GM18870 (cell line): ENCODE data around the gene TOP2B.

Source experiments
- ATAC-seq: cut with Tn5 transposase; IDR thresholded peaks from one replicate; pipeline ENCODE4 v1.9.1; 2021; ENCODE audit warnings: moderate library complexity; ENCODE audit not compliant: unreplicated experiment

Gene TOP2B, protein sequence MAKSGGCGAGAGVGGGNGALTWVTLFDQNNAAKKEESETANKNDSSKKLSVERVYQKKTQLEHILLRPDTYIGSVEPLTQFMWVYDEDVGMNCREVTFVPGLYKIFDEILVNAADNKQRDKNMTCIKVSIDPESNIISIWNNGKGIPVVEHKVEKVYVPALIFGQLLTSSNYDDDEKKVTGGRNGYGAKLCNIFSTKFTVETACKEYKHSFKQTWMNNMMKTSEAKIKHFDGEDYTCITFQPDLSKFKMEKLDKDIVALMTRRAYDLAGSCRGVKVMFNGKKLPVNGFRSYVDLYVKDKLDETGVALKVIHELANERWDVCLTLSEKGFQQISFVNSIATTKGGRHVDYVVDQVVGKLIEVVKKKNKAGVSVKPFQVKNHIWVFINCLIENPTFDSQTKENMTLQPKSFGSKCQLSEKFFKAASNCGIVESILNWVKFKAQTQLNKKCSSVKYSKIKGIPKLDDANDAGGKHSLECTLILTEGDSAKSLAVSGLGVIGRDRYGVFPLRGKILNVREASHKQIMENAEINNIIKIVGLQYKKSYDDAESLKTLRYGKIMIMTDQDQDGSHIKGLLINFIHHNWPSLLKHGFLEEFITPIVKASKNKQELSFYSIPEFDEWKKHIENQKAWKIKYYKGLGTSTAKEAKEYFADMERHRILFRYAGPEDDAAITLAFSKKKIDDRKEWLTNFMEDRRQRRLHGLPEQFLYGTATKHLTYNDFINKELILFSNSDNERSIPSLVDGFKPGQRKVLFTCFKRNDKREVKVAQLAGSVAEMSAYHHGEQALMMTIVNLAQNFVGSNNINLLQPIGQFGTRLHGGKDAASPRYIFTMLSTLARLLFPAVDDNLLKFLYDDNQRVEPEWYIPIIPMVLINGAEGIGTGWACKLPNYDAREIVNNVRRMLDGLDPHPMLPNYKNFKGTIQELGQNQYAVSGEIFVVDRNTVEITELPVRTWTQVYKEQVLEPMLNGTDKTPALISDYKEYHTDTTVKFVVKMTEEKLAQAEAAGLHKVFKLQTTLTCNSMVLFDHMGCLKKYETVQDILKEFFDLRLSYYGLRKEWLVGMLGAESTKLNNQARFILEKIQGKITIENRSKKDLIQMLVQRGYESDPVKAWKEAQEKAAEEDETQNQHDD (N-terminal part only)

DNA sequence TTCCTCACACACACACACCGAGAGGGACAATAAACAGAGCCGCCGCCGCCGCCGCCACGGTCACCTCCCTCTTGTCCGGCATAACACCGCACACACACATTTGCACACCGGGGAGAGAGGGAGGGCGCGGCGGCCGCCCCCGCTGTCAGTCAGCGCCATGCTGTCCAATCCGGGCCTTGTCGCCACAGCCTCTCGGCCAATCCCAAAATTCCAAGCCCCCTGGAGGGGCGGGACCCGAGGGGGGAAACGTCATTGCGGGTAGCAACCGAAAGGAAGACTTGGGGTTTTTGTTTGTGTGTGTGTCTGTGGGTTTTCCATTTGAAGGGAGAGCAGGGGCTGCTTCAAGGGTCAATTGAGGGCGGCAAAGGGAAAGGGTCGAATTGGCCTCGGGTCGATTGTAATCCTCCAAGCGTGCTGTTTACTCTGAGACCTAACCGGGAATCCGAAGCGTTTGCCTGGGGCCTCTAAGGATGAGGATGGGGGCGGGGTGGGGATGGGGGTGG, at the start of gene TOP2B:
Gene TOP2B, minus strand, starts transcription at position 96 of the 503 bp plus-strand sequence. CDS start 610 bp downstream, outside the sequence.
- peak; percentile 91 for ATAC-seq

DNA sequence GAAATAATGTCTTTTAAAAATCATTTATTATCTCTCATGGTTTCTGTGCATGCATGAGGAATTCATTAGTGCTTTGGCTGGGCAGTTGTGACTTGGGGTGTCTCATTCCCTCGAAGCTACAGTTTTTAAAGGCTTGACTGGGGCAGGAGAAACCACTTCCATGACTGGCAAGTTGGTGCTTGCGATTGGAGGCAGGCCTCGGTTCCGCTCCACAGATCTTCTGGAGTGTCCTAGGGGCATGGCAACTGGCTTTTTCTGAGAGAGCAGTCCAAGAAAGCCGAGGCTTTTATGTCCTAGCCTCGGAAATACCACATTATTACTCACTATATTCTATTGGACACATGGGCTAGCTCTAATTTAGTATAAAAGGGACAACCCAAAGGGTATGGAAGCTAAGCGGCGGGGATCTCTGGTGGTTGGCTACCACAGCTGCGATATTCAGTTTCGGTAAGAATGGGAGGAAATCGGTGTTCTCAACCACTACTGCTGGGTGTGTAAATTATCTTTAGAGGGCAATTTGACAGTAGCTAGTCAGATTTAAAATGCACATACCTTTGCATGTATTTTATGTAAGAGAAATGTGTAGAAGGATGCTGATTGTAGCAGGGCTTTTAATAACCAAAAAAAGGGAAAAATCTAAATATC, 48.8 kb upstream of the TOP2B start:
- no peak for ATAC-seq

DNA sequence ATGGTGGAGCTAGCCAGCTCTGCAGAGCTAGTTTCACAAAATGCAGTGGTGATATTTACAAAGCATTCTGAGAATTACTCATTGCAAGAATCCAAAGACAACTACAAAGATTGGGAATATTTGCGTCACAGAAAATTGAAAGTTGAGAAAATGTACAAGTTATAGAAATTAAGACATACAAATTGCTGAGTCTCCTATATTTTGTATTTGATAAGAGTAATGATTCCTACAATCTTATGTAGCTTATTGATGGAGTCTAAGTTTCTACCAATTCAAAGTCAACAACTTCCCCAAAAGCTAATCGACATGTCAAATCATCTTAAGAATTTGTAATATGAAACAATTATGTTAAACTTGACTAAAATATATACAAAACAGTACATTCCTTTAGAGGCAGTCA, 46.4 kb upstream of the TOP2B start:
- ATAC-seq = no peak

DNA sequence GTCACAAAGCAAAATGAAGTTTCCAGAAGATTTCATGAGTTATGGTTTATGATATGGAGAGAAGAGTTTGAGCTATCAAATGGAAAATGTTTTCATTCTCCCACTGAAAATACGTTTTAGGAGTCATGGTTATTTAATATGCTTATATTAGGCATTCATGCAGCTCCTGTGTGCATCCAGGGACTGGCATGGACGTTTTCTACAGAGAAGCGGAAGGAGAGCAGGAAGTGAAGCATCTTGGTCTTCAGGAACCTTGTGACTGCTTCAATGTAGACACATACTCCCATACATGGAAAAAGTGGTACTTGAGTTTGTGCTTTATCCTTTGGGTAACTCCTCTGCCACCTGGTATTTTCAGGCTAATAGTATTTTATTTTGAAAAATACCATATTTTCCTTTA, 43.3 kb upstream of the TOP2B start:
- ATAC-seq = no peak

DNA sequence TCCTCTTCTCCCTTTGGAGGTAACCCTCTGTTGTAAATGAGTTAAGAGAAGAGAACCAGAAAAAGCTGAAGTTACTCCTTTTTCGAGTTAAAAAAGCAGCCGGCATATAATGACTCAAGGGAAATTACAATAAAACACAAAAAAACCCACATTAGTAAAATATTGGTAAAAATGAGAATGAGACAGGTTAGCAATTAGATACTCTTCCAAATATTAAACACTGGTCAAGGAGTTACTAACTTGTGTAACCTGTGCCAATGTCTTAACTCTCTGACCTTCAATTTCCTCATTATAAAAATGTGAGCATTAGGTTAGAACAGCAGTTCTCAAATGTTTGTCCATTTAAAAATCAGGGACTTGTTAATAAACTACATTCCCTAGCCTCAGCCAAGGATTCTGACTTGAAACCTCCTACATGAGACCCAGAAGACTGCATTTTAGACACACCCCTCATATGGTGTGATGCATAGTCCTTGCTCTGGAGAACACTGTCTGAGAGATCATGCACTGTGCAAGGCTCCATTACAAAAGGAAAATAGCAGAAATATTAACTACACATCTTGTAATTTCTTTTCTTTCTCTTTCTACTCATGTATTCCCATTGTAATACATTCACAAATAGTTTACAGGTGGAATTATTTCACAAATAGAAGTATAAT, 42.7 kb upstream of the TOP2B start:
- ATAC-seq = no peak

GRCh38 chr3:25706213-25706612, 41.5 kb upstream of the TOP2B start:
- no peak for ATAC-seq

DNA sequence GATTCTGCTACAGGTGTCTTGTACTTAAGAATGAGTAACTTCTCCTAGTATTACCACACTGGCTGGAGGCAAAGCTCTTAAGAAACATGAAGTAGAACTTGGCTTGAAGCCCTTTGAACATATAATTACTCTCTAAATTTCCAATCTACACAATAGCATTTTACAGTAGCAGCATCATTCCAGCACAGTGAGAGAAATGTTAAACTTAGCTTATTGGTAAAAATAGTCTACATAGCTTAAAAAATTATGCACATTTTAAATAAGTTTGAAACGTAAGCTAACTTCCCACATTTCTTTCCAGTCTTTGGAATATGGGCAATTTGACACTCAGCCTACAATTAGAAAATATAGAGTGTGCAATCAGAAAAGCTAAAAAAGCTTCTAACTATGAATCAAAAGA, 32.8 kb upstream of the TOP2B start:
- ATAC-seq = no peak

GRCh38 chr3:25695731-25696420, 31.2 kb upstream of the TOP2B start:
- no peak for ATAC-seq

DNA sequence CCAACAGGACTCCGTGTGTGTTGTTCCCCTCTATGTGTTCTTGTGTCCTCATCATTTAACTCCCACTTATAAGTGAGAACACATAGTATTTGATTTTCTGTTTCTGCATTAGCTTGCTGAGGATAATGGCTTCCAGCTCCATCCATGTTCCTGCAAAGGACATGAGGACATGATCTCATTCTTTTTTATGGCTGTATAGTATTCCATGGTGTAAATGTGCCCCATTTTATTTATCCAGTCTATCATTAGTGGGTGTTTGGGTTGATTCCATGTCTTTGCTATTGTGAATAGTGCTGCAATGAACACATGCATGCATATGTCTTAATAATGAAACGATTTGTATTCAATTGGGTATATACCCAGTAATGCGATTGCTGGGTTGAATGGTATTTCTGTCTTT, 28.5 kb upstream of the TOP2B start:
- no peak for ATAC-seq

- ATAC-seq = no peak
Observed at GRCh38 chr3:25692341-25692740, 27.6 kb upstream of the TOP2B start.

DNA sequence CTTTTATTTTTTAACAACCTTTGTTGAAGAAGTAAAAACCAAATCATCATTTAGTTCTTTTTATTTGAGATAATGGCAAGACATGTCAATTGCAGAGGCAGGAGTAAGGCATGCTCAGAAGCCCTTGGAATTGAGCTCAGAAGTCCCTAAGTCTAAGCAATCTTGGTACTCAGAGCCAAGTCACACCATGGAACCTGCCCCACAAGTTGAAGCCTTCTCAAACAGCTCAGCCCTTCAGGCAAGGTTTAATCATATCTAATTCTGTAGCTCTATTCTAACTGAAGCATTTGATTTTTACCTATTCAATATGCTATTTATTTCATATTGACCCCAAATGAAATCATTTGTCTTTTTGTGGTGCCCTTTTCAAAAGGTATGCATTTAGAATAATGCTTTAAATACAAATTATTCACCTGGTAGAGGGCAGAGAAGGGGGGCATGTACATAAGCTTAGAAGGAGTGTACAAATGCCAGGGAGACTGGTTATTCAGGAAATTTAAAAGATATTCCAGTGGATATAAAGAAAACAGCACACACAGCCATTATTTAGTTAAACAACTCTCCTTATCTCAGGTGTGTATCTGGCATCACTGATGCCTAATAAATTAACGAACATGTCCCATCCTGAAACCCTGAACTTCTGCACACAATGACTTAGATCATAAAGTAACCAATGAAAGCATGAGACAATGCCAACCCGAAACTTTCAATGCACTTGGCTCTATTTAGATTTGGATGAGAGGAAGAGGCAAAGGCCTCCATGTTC, 26.2 kb upstream of the TOP2B start:
- ATAC-seq = no peak

- ATAC-seq = no peak
Observed at GRCh38 chr3:25689226-25689625, 24.5 kb upstream of the TOP2B start.

- no peak for ATAC-seq
Observed at GRCh38 chr3:25687742-25688141, 23.0 kb upstream of the TOP2B start.

- no peak for ATAC-seq
Observed at GRCh38 chr3:25686766-25687165, 22.1 kb upstream of the TOP2B start.

GRCh38 chr3:25683882-25684281, 19.2 kb upstream of the TOP2B start:
- ATAC-seq = no peak

DNA sequence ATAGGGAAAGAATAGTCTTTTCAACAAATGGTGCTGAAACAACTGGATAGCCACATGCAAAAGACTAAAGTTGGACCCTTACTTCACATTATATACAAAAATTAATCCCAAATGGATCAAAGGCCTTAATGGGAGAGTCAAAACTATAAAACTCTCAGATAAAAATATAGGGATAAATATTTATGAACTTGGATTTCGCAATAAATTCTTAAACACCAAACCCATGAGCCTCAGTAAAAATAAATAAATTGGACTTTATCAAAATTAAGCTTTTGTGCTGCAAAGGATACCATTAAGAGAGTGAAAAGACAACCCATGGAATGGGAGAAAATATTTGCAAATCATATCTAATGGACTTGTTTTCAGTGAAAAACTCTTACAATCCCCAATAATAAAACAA, 18.7 kb upstream of the TOP2B start:
- no peak for ATAC-seq

- ATAC-seq = no peak
Observed at GRCh38 chr3:25679642-25680302, 15.1 kb upstream of the TOP2B start.

- no peak for ATAC-seq
Observed at GRCh38 chr3:25679166-25679565, 14.5 kb upstream of the TOP2B start.
